RPMI8226 (cell line): ENCODE measurements around the gene ATP2A2.
"Not testable (repeated sequence)": the region's sequence is repeated elsewhere in the genome, so short reads cannot be mapped to it uniquely, and the experiment has no call there.

Experiments used
- DNase-seq: peaks from one replicate; pipeline ENCODE4 v3.0.0-alpha.2; 2015

ATP2A2 gene

DNA sequence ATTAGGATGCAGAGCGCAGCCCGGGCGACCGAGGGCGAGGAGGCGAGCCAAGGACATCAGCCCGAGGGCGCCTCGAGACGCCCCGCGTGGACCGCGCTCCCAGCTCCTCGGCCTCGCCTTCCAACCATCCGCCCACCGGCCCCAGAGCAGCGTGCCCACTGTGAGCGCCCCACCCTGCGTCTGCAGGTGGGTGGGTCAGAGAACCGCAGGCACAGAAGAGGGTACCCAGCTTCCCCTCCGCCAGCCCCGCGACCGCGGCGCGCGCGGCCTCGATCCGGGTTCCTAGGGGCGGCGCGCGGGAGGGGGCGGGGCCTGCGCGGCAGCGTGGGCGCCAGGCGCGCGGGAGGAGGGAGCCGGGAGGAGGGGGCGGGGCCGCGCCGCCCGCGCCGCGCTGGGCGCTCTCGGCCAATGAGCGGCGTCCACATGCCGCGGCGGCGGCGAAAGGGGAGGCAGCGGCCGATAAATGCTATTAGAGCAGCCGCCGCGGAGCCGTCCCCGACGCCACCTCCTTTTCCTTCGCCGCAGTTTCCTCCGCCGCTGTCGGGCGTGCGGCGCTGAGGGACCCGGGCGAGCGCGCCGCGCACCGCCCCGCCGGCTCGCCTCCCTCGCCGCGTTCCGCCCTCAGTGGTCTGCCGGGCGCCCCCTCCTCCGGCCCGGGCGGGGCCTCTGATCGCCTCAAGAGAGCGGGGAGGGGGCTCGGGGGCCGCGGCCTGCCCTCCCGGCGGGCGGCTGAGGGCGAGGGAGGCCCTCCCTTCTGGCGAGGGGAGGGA is at the start of gene ATP2A2:
Gene ATP2A2, plus strand, starts transcription at position 469 of the 770 bp plus-strand sequence. CDS start 543 bp downstream, outside the sequence.
- peak; percentile 95 for DNase-seq

DNA sequence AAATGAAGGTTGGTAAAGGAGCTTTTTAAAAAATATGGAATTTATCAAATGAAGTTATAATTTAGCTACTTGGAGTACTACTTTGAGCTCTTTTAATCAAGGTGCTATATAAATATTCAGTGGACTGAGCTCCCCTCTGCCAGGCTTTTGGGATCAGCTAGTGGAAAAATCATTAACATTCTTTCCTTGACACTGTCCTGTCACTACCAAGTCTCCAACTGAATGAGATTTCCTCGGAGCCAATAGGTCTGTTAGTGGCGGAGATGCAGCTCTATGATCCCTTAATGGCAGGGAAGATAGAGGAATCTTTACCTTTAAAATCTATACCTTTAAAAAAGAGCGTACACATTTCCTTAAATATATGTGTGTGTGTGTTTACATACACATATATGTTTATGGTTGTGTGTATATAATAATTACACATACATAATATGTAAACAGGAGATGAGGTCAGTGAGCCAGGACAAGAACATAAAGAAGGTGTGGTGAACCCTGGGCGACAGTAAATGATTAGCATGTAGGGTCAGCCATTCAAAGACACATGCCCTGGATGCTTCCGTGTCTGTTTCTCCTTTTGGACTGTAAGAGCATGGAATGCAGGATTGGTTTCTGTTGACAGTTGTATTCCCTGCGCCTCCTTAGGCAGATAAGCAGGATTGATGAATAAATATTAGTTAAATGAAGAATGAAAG is 47.7 kb upstream of the ATP2A2 start:
- DNase-seq, result no peak

GRCh38 chr12:110234331-110234751 is 46.7 kb upstream of the ATP2A2 start:
- no peak for DNase-seq

- DNase-seq, result no peak
Observed at GRCh38 chr12:110234755-110235154, 46.3 kb upstream of the ATP2A2 start.

DNA sequence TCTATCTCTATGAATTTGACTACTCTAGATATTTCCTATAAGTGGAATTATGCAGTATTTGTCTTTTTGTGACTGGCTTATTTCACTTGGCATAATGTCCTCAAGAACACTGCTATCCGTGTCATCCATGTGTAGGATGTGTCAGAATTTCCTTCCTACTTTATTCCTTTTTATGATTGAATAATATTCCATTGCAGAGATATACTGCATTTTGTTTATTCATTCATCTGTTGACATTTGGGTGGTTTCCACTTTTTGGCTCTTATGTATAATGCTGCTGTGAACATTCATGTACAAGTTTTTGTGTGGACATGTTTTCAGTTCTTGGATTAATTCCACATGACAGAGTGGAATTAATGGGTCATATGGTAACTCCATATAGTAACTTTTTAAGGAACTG is 45.7 kb upstream of the ATP2A2 start:
- DNase-seq, result no peak

DNA sequence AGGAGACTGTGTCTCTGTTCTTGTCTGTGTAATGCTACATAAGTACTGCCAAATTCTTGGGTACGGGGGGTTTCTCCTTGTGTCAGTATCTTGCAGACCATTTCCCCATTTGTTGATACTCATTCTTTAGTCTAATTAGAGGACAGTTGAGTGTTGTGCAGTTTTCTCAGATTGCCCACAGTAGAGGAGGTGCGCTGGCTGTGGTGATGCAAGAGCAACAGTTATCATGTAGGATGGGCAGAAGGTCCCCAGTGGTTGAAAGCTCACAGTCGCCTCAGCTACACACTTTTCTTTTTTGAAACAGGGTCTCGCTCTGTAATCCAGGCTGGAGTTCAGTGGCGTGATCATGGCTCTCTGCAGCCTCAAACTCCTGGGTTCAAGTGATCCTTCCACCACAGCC is 37.8 kb upstream of the ATP2A2 start:
- no peak for DNase-seq

DNA sequence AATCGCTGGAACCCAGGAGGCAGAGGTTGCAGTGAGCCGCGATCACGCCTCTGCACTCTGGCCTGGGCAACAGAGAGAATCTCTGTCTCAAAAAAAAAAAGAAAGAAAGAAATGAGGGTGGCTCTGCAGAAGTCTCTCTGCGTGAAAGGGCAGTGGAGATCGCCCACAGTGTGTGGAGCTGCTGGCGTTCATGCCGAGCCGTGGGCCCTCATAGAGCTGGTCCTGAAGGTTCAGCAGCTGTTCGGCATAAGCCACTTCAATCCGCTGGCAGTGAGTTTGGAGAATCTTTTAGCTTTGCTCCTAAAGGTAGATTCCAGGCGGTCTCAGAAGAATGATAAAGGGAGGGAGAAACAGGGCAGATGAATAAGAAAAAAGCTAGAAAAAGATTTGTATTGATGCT is 36.7 kb upstream of the ATP2A2 start:
- no peak for DNase-seq

GRCh38 chr12:110244829-110245228 is 36.2 kb upstream of the ATP2A2 start:
- DNase-seq, result no peak

DNA sequence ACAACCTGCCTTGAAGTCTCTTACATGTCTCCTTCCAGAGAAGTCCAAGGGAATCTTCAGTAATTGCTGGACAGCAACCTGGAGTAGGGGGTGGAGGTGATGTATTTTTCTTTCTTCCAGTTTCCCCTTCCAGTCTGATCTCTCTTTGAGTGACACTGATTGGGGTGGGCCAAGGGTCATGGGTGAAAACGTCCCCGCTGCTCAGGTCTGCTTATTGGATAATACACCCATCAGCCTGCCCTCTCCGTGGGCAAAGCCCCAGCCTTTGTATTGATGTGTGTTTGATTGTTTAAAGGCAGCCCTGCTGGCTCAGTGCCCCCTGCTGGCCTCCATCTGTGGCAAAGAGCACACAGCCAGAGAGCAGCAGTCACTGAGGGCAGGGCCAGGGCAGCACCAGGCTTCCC is 35.7 kb upstream of the ATP2A2 start:
- DNase-seq, result peak; percentile 55

DNA sequence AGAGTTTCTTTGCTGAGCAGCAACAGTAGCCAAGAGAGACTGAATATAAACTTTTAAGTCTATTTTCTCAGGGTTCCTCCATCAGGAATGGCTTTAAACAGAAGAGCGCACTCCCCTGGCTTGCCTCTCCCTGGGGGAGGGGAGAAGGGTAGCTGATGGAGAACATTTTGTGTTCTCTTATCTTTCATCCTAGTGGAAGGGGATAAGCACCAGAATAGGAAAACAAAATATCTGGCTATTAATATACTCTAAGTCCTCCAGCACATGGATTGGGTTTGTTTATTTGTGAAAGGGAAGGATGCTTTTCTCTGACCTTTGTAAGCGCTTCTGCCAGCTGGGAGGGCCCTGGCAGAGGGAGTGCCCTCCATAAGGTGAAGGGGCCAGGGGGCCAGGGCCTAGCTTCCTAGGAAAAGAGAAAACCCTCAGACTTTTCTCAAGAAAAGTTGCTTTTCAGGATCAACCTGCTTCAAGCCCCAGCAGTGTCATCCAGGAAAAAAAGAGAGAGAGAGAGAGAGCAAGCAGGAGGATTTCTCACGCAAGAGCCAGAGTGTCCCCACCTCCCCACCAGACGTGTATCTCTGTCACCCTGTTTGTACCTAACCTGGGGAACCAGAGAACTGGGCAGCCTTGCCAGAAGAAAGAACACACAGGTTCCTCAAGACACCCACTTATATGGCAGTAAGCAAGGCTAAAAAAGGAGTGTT is 34.3 kb upstream of the ATP2A2 start:
- no peak for DNase-seq

DNA sequence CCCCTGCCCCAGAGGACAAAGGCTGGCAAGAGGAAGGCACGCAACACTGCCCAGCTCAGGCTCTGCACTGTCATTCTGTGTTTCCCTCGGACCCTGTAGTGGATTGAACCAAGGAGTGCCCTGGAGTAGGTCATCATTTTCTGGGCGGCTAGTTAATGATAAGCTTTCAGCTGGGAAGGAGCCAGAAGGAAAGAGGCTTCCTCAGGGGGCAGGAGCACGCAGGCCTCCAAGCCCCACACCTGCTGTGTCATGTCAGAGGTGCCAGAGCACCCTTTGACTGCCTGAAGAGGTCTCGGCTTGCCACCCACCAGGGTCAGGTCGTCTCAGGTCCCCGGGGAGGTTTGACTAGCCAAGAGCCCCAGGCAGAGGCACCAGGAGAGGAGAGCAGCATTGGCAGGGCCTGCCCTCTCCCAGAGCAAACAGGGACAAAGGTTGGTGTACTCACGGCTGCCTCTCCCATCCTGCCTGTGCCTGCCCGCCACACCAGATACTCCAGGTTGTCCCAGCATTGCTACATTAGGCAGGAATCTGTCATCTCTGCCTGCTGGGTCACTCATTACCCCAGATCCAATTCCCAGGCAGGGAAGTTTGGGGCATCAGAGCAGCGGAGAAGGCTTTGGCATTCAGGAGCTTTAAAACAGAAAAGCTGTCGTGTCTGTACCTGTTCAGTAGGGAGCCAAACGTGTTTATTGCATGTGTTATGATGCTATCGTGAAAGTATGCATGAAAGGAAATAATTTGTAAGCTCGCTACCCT is 33.5 kb upstream of the ATP2A2 start:
- no peak for DNase-seq

- DNase-seq, result no peak
Observed at GRCh38 chr12:110248096-110248447, 33.0 kb upstream of the ATP2A2 start.

- no peak for DNase-seq
Observed at GRCh38 chr12:110249105-110249504, 31.9 kb upstream of the ATP2A2 start.

DNA sequence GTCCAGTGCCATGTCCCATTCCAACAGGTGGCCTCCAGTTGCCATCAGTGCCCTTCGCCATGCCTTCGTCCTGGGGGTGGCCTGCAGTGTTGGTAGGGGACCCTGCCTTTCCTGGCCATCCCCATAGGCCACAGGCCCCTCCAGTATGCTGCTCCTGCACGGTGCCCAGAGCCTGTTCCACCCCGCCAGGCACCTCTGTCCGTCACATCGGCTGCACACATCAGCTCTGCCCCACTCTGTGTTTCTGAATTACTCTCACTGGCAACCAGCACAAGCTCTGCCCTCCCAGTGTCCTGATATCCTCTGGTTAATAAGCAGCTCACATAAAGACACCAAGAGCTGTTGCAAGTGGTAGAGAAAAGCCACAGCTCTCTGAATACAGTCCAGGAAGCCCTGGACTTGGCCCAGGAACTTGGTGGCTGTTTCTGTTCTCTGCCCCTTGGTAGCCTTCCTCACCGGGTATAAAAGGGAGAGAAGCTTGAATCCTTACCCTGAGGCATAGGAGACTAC is 31.3 kb upstream of the ATP2A2 start:
- DNase-seq, result no peak

- no peak for DNase-seq
Observed at GRCh38 chr12:110251381-110251780, 29.7 kb upstream of the ATP2A2 start.

DNA sequence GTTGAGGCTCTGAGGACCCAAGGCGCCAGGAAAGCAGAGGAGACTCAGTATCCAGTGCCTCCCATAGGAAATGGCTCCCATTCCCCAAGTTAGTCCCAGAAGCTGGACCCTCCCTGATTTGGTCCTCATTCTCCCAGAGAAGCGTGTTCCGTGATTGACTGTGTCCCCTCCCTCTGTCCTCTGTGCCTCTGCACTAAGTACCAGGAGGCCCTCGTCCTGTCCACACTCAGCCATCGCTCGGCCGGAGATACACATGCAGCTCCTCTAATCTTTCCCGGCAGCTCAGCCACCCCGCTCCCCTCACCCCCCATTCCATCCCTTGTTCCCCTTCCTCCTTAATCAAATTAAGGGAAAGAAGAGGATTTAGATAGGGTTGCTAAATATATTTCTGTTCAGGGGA is 28.3 kb upstream of the ATP2A2 start:
- DNase-seq, result no peak

- DNase-seq, result no peak
Observed at GRCh38 chr12:110253176-110253575, 27.9 kb upstream of the ATP2A2 start.

GRCh38 chr12:110254971-110255540 is 26.0 kb upstream of the ATP2A2 start:
- no peak for DNase-seq

DNA sequence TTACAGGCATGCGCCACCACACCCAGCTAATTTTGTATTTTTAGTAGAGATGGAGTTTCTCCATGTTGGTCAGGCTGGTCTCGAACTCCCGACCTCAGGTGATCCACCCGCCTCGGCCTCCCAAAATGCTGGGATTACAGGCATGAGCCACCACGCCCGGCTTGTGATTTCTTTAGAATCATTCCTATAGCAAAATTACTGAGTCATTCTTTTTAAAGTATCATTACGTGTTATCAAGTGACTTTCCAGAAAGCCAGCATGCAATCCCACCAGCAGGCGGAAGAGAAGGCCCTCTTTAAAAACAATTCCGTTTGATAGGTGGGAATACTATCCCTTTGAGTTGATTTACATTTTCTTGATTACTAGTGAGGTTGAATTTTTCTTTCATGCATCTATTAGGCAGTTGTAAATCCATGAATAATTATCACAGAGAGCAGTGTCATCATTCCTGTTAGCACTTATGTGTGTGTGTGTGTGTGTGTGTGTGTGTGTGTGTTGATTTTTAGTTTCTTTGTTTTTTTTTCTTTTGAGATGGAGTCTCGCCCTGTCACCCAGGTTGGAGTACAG is 25.1 kb upstream of the ATP2A2 start:
- DNase-seq, result not testable (repeated sequence)

DNA sequence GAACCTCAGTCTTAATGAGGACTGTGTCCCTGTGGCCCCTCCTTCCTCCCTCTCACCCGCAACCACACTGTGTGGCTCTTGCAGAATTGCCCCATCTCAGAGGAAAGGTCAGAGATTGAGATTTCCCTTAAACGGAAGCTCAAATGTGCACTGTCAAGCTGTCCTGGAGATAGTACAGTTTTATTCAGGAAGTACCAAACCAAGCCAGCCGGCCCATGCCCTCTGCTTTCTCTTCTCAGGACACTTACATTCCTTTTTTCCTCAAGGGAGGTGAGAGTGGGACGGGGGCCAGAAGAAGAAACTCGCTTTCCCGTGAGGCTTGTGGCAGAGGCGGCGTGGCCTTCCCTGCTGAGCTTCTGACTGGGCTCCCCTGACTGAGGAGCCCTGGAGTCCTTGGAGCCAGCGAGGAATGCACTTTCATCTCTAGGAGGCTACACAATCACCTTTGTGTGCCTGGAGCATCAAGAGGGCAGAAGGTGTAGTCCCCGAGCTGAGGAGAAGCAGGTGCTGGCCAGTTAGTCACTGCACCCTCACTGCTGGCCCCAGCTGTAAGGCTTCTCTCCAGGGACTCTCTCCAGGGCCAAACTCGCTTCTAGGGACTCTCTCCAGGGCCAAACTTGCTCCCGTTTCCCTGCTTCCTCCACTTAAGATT is 24.1 kb upstream of the ATP2A2 start:
- peak; percentile 32 for DNase-seq

DNA sequence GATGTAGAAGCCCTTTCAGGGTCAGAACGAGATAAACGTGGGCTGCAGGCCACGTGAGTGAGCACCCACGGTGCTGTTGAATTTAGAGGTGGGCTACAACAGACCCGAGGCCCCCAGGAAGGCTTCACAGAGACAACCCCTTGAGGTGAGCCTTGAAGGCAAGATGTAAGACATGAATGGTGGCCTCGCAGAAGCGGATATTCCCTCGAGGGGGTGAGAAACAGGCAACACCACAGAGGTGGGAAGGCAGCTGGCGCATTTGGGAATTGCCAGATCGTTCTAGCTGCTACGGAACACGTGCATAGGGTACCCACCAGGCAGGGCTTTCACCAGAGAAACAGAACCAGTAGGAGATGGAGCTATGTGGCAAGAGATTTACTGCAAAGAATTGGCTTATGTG is 22.6 kb upstream of the ATP2A2 start:
- no peak for DNase-seq
